Ishikawa (cell line): ENCODE data around the gene FHL5.

Source experiments
- CEBPB ChIP-seq: IDR thresholded peaks from 2 replicates; pipeline ENCODE4 v1.6.1; 2012
- CREB1 ChIP-seq: IDR thresholded peaks from 2 replicates; pipeline ENCODE4 v1.6.1; 2012; ENCODE audit warnings: low read depth
- EGR1 ChIP-seq: IDR thresholded peaks from 2 replicates; pipeline ENCODE4 v1.6.1; 2012
- EP300 ChIP-seq: IDR thresholded peaks from 2 replicates; pipeline ENCODE4 v1.6.1; 2012; ENCODE audit warnings: borderline replicate concordance
- FOXM1 ChIP-seq: IDR thresholded peaks from 2 replicates; pipeline ENCODE4 v1.6.1; 2012; ENCODE audit warnings: low read depth, borderline replicate concordance
- NFIC ChIP-seq: IDR thresholded peaks from 2 replicates; pipeline ENCODE4 v1.6.1; 2012
- RAD21 ChIP-seq: IDR thresholded peaks from 2 replicates; pipeline ENCODE4 v1.6.1; 2012; ENCODE audit warnings: low read depth
- TAF1 ChIP-seq: IDR thresholded peaks from 2 replicates; pipeline ENCODE4 v1.6.1; 2012; ENCODE audit warnings: low read depth, mild to moderate bottlenecking
- TCF12 ChIP-seq: IDR thresholded peaks from 2 replicates; pipeline ENCODE4 v1.6.1; 2012; ENCODE audit warnings: low read depth
- TEAD4 ChIP-seq: IDR thresholded peaks from 2 replicates; pipeline ENCODE4 v1.6.1; 2012
- YY1 ChIP-seq: IDR thresholded peaks from 2 replicates; pipeline ENCODE4 v1.6.1; 2012; ENCODE audit warnings: low read depth
- ZBTB7A ChIP-seq: IDR thresholded peaks from 2 replicates; pipeline ENCODE4 v1.6.1; 2012; ENCODE audit warnings: low read depth
- TF ChIP-seq, protein P1 (sequence below): IDR thresholded peaks from 2 replicates; pipeline ENCODE4 v1.6.1; 2012
- TF ChIP-seq, protein P2 (sequence below): IDR thresholded peaks from 2 replicates; pipeline ENCODE4 v1.6.1; 2012; ENCODE audit warnings: low read depth, mild to moderate bottlenecking
- TF ChIP-seq, protein P3 (sequence below): IDR thresholded peaks from 2 replicates; pipeline ENCODE4 v1.6.1; 2012

The FHL5 gene

DNA sequence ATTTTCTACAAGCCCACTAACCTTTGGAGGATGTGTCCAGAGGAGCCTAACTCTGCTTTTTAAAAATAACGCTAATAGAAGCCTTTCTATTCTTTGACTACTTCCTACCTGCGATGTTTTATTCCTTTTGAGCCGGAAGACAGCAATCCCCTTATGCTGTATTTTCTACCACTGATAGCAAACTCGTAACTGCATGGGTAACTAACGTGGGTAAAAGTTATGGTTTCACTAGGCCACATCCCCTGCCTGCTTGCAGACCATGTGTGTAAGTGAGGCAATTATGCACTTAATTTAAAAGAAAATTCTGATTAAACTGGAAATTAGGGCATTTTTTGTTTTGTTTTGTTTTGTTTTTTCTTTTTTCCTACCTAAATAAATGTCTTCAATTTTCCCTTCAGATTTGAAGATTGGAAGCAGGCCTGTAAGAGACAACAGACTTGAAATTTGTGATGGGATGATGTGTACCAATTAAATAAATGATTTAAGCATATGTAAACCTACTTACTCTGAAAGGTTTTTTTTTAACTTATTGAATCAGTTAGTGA, 40.4 kb upstream of the FHL5 start:
- TF ChIP-seq EP300 (no peak), EGR1 (no peak), CEBPB (no peak), FOXM1 (no peak), TCF12 (no peak), NFIC (no peak), TAF1 (no peak), RAD21 (no peak), CREB1 (no peak), TEAD4 (no peak), YY1 (no peak)
- TF ChIP-seq, protein P1, sequence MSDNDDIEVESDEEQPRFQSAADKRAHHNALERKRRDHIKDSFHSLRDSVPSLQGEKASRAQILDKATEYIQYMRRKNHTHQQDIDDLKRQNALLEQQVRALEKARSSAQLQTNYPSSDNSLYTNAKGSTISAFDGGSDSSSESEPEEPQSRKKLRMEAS = no peak
- TF ChIP-seq, protein P2, sequence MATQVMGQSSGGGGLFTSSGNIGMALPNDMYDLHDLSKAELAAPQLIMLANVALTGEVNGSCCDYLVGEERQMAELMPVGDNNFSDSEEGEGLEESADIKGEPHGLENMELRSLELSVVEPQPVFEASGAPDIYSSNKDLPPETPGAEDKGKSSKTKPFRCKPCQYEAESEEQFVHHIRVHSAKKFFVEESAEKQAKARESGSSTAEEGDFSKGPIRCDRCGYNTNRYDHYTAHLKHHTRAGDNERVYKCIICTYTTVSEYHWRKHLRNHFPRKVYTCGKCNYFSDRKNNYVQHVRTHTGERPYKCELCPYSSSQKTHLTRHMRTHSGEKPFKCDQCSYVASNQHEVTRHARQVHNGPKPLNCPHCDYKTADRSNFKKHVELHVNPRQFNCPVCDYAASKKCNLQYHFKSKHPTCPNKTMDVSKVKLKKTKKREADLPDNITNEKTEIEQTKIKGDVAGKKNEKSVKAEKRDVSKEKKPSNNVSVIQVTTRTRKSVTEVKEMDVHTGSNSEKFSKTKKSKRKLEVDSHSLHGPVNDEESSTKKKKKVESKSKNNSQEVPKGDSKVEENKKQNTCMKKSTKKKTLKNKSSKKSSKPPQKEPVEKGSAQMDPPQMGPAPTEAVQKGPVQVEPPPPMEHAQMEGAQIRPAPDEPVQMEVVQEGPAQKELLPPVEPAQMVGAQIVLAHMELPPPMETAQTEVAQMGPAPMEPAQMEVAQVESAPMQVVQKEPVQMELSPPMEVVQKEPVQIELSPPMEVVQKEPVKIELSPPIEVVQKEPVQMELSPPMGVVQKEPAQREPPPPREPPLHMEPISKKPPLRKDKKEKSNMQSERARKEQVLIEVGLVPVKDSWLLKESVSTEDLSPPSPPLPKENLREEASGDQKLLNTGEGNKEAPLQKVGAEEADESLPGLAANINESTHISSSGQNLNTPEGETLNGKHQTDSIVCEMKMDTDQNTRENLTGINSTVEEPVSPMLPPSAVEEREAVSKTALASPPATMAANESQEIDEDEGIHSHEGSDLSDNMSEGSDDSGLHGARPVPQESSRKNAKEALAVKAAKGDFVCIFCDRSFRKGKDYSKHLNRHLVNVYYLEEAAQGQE = no peak
- TF ChIP-seq, protein P3, sequence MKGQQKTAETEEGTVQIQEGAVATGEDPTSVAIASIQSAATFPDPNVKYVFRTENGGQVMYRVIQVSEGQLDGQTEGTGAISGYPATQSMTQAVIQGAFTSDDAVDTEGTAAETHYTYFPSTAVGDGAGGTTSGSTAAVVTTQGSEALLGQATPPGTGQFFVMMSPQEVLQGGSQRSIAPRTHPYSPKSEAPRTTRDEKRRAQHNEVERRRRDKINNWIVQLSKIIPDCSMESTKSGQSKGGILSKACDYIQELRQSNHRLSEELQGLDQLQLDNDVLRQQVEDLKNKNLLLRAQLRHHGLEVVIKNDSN = no peak

DNA sequence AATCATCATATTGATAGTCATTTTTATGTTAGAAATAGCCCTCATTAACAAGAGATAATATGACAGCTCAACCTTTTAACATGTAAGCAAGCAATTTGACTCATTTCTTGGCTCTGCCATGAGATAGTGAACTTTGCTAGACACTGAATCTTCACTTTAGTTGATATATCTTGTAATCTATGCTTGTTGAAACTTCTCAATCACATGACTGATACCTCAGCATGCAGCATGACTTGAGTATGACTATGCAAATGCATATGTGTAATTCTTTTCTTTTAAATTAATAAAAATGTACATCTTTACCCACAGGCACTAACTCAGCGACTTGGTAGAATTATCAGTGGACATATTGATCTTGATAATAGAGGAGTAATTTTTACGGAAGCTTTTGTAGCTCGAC, 34.7 kb upstream of the FHL5 start:
- TF ChIP-seq EGR1 (no peak), RAD21 (no peak), NFIC (no peak), TEAD4 (no peak), YY1 (no peak), TCF12 (no peak), ZBTB7A (no peak), TAF1 (no peak), CREB1 (no peak)
- TF ChIP-seq, protein P1 = no peak
- TF ChIP-seq, protein P2 = no peak
- TF ChIP-seq, protein P3 = no peak

DNA sequence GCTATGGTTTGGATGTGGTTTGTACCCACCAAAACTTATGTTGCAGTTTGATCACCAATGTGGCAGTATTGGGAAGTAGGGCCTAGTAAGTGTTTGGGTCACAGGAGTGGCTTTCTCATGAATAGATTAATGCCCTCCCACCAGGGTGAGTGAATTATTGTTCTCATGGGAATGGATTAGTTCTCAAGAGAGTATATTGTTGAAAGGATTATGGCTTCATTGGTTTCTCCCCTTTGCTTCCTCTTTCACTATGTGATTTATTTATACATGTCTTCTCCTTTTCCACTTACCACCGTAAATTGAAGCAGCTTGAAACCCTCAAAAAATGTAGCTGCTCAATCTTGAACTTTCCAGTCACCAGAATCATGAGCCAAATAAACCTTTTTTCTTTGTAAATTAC, 30.5 kb upstream of the FHL5 start:
- TF ChIP-seq FOXM1 = no peak

DNA sequence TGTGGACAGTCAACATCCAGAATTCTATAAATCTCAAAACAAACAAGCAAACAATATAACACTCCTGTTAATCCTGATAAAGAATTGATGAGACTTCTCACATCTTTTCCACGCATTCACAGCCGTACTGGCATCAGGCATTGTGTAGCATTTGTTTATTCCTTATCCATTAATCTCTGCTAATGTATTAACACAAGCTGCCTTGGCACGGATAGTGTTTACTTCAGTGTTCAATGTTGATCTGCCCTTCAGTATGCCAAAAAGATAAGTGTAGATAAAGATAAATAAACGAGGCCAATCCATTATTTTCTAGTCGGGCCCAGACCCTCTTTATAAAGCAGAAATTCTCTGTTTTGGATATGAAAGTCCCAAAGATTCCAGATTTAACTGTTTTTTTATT, 25.2 kb upstream of the FHL5 start:
- no peak for TF ChIP-seq ZBTB7A
- TF ChIP-seq, protein P1 = no peak
- no peak for TF ChIP-seq RAD21
- no peak for TF ChIP-seq FOXM1
- TF ChIP-seq TEAD4 = no peak
- TF ChIP-seq EGR1 = no peak
- TF ChIP-seq, protein P2 = no peak
- no peak for TF ChIP-seq EP300
- TF ChIP-seq CREB1 = no peak
- no peak for TF ChIP-seq CEBPB
- TF ChIP-seq, protein P3 = no peak
- TF ChIP-seq NFIC = no peak
- TF ChIP-seq TCF12 = no peak
- TF ChIP-seq YY1 = no peak
- TF ChIP-seq TAF1 = no peak
